ENCODE measurements around the gene FHOD3.
"Not testable (repeated sequence)": the region's sequence is repeated elsewhere in the genome, so short reads cannot be mapped to it uniquely, and the experiment has no call there.

The FHOD3 gene

DNA sequence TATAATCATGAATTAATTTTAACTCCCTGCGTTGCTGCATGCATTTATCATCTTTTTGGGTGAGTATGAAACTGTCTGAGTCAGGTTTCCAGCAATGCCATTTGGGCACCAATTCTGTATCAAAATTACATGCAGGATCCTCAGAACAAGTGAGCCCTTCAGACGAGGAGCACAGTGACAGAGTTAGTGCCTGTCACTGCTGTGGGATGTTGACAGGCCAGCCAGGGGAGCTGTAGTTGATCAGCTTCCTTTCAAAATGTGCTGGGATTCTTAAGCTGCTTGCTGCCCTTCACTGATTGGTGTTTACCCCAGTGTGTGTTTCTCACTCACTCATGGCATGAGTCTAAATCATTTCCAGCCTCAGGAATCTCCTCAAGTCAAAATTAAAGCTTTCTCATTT, 422.1 kb downstream of the FHOD3 start:
- no peak for DNase-seq (ENCODE audit: extremely low read depth in 1 of 2, low read depth in 1 of 2)

DNA sequence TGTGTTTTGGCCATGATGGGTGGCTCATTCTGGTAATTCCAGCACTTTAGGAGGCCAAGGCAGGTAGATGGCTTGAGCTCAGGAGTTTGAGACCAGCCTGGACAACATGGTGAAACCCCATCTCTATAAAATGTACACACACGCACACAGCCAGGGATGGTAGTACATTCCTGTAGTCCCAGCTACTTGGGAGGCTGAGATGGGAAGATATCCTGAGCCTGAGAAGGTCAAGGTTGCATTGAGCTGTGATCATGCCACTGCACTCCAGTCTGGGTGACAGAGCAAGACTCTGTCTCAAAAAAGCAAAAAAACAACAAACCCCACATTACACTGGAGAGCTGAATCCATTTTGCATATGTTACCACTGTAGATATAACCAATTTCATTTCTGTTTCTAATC, 423.8 kb downstream of the FHOD3 start:
- not testable (repeated sequence) for DNase-seq (ENCODE audit: extremely low read depth in 1 of 2, low read depth in 1 of 2)

GRCh38 chr18:36724169-36724568, 426.7 kb downstream of the FHOD3 start:
- DNase-seq (ENCODE audit: extremely low read depth in 1 of 2, low read depth in 1 of 2): no peak

DNA sequence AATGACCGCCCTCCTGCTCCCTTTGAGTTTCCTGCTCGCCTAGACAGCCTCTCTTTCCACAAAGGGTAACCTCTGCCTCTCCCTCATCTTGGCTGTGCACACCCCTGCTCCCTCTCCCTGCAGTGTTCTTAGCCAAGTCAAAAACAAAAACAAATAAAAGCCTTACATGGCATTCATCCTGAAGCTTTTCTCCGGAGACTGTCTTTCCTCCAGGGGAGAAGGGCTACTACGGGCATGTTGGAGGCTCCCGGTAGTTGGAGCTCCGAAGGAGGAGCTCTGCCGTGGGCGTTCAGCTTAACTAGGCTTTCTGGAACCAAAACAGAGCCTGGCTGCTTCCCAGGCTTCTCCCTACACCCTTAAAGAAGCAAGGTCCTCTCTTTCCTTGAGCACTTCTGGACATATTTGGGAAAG, 427.1 kb downstream of the FHOD3 start:
- no peak for DNase-seq (ENCODE audit: extremely low read depth in 1 of 2, low read depth in 1 of 2)

- no peak for DNase-seq (ENCODE audit: extremely low read depth in 1 of 2, low read depth in 1 of 2)
These were observed 430.8 kb downstream of the FHOD3 start for GRCh38 chr18:36728345-36728744.

- DNase-seq (ENCODE audit: extremely low read depth in 1 of 2, low read depth in 1 of 2): no peak
These were observed 431.7 kb downstream of the FHOD3 start for GRCh38 chr18:36729197-36729596.

- DNase-seq (ENCODE audit: extremely low read depth in 1 of 2, low read depth in 1 of 2): no peak
These were observed 434.8 kb downstream of the FHOD3 start for GRCh38 chr18:36732264-36732663.

DNA sequence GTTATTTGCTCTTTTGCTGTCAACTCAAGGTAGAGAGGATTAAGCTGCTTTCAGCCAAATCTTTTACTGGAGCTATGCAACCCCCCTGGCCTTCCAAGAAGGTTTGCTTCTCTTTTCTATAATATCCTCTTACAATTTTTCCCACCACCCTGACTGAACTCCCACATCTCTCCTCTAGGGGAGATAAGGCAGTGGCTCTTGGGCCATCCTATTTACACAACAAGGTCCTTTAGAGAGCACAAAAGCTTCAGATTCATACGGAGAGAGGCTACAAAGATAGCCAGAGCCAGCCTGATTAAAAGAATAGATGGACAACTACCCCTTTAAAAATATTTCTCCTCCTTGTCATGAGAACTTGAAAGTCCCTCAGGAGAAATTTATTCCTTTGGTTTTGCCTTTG, 435.6 kb downstream of the FHOD3 start:
- no peak for DNase-seq (ENCODE audit: extremely low read depth in 1 of 2, low read depth in 1 of 2)

- DNase-seq (ENCODE audit: extremely low read depth in 1 of 2, low read depth in 1 of 2): no peak
These were observed 437.1 kb downstream of the FHOD3 start for GRCh38 chr18:36734596-36734995.

GRCh38 chr18:36735130-36735529, 437.6 kb downstream of the FHOD3 start:
- no peak for DNase-seq (ENCODE audit: extremely low read depth in 1 of 2, low read depth in 1 of 2)

- no peak for DNase-seq (ENCODE audit: extremely low read depth in 1 of 2, low read depth in 1 of 2)
These were observed 438.6 kb downstream of the FHOD3 start for GRCh38 chr18:36736094-36736493.

- no peak for DNase-seq (ENCODE audit: extremely low read depth in 1 of 2, low read depth in 1 of 2)
These were observed 439.8 kb downstream of the FHOD3 start for GRCh38 chr18:36737316-36737715.

- no peak for DNase-seq (ENCODE audit: extremely low read depth in 1 of 2, low read depth in 1 of 2)
These were observed 446.9 kb downstream of the FHOD3 start for GRCh38 chr18:36744261-36744876.

DNA sequence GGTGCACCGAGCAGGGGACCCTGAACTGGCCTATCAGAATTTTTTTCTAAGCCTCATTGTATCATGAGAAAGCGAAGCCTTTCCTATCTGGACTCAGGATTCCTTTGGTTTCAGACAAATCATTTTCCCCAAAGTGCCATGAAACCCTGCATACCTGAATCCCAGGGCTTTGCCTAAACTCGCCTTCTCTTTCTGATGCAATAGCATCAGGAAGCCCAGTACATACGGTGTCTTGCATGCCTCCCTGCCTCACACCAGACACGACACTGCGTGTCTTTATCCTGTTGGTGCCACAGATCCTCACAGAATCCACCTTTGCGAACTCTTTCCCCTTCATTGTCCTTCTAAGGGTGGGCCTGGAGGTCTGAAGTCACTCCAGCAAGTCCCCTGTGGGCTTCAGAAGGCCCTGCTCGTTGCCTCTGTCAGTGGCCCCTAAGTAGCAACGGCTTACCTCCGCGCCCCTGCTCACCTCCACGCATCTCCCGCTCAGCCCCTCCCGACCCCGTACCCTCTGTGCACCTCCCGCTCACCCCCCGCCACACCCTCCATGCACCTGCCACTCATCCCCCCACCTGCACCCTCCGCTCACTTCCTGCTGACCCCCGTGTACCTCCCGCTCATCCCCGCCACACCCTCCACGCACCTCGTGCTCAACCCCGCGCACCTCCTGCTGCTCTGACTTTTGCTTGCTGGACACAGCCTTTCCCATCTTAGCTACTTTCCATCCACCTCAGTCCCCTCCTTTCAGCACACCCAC, 447.9 kb downstream of the FHOD3 start:
- no peak for DNase-seq (ENCODE audit: extremely low read depth in 1 of 2, low read depth in 1 of 2)

- no peak for DNase-seq (ENCODE audit: extremely low read depth in 1 of 2, low read depth in 1 of 2)
These were observed 455.7 kb downstream of the FHOD3 start for GRCh38 chr18:36752929-36753865.

GRCh38 chr18:36756242-36756641, 458.7 kb downstream of the FHOD3 start:
- no peak for DNase-seq (ENCODE audit: extremely low read depth in 1 of 2, low read depth in 1 of 2)

GRCh38 chr18:36757081-36757480, 459.6 kb downstream of the FHOD3 start:
- no peak for DNase-seq (ENCODE audit: extremely low read depth in 1 of 2, low read depth in 1 of 2)

DNA sequence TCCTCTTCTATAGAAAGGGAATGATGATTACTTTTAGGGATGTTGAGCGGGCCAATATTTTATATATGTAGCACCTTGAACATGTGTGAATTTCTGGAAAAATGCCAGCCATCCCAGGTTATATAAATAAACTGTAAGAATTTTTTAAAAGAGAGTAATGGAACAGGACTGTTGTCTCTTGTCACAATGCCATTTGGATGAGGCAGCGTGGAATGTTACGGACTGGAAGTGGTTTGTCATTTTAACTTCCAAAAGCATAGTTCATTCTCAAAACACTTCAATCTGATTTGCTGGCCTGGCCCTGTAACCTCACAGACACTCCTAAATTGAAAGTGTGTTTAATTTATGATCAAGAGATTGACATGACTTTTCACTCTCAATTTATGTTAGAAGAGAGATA, 460.5 kb downstream of the FHOD3 start:
- no peak for DNase-seq (ENCODE audit: extremely low read depth in 1 of 2, low read depth in 1 of 2)

DNA sequence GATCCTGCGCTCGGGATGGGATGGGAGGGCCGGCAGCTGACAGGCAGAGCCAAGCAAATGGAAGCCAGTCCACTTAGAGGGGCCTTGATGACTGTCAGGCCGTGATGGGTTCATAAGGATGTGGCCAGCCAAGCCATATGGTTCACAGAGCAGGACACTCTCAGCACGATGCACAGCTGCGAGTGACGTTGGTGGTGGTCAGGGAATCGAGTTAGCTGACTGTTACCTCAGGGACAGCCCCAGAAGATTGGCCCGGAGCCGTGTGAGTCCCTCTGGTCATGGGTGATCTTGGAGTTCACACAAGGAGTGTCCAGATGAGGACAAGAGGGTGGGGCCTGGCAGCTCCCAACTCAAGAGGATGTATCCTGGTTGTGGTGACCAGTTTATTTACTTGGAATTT, 461.1 kb downstream of the FHOD3 start:
- DNase-seq (ENCODE audit: extremely low read depth in 1 of 2, low read depth in 1 of 2): no peak

DNA sequence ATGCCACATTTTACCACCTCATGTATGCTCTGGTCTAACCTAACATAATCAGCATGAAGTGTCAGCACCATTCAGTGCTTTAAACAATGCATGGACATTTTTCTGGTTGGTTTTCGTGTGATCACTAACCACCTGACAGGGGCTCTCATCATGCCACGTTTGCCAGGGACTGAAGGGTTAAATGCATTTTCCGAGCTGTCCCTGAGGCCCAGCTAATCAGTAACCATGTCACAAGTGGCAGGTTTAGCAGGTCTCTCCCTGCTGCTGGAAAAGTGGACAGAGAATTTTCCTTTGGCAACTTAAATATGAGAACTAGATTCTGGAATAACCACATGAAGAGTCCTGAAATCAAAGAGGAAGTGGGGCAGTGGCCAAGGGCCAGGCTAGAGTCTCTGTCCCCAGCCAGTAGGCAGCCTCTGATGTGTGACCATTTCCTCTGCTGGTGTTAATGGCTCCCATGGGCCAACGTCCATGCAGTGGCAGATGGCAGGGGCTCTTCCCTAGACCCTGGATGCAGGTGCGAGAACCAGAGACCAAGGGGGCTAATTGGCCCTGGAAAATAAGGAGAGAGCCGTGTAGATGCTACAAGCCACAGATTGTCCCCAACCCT, 461.8 kb downstream of the FHOD3 start:
- no peak for DNase-seq (ENCODE audit: extremely low read depth in 1 of 2, low read depth in 1 of 2)

DNA sequence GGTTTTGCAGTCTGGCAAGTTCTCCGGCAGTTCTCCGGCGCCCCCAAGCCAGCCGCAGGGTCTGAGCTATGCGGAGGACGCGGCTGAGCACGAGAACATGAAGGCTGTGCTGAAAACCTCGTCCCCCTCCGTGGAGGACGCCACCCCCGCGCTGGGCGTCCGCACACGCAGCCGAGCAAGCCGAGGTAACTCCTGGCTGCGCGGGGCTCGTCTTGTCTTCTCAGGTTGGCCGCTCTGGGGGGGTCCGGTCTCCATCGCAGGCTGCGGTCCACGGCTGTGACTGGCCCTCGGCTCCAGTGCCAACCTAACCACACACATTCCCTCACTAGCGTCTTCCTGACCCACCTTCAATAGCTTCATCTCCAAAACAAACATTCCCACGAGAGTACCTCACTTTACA, 463.1 kb downstream of the FHOD3 start:
- DNase-seq (ENCODE audit: extremely low read depth in 1 of 2, low read depth in 1 of 2): no peak
